Measurements from ENCODE around the gene MAGEA3.

Gene MAGEA3

GRCh38 chrX:152738560-152738959, 40.0 kb downstream of the MAGEA3 start:
- DNase-seq, result no peak

Measured in bone marrow (tissue), 2 donors.